HG02623 (cell line): Measurements from ENCODE around the gene DLG2.
"Not testable (repeated sequence)": the region's sequence is repeated elsewhere in the genome, so short reads cannot be mapped to it uniquely, and the experiment has no call there.

Source experiments
- ATAC-seq: cut with Tn5 transposase; IDR thresholded peaks from one replicate; pipeline ENCODE4 v1.9.1; 2021; ENCODE audit warnings: moderate library complexity; ENCODE audit not compliant: unreplicated experiment

DLG2 gene

DNA sequence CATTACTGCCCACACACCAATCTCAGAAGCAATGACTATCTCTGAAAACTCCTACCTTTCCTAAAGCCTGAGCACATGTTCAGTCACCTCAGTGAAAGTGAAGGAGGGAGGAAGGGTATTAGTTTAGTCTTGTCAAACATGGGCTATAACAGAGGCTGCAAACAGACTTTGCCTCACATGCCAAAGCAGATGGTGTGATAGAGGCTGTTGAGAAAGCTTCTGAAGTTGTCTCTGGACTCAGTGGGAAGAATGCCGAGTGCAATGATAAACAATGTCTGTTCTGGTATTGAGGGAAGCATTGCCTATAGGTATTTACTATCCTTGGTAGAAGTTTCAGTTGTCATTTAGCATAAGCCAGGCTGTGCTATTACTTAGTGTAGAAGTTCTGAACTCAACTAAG, 2026.5 kb downstream of the DLG2 start:
- ATAC-seq: no peak

DNA sequence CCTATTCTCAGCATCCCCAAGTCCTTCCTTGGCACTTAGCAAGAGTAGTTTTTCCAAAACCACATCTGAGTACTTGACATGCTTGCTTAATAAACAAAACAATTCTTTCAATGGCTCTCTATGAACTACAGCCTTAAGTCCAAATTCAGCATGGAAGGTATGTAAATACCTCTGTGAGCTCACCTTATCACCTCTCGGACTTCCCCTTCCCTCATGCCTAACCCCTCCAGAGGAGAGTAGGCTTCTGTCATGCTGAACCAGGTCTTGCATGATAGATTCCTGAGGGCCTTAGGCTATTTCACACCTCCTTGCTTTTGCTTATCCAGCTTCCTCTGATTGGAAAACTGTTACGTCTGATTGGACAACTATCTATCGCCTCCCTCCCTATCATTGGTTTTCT, 2028.1 kb downstream of the DLG2 start:
- no peak for ATAC-seq

- ATAC-seq: not testable (repeated sequence)
Measured at GRCh38 chr11:83587797-83588196, 2039.3 kb downstream of the DLG2 start.

- ATAC-seq: peak; percentile 94
Measured at GRCh38 chr11:83583757-83584366, 2043.3 kb downstream of the DLG2 start.

- ATAC-seq: no peak
Measured at GRCh38 chr11:83574519-83574918, 2052.6 kb downstream of the DLG2 start.

- no peak for ATAC-seq
Measured at GRCh38 chr11:83572581-83573496, 2054.3 kb downstream of the DLG2 start.

DNA sequence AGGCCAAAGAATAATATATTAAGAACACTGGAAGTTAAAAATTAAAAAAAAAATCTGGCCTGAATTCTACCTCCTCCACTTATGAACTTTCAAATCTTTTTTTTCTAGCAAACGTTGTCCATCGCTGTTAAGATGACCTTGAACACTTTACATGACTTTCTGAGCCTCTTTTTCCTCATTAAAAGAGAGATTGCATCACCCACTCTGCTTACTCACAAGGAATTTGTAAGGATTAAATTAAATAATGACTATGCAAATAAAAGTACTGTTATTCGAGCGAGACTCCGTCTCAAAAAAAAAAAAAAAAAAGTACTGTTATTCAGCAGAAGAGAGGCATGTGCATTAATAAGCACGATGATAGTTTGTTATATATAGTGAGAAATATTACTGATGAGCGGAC, 2055.8 kb downstream of the DLG2 start:
- no peak for ATAC-seq

DNA sequence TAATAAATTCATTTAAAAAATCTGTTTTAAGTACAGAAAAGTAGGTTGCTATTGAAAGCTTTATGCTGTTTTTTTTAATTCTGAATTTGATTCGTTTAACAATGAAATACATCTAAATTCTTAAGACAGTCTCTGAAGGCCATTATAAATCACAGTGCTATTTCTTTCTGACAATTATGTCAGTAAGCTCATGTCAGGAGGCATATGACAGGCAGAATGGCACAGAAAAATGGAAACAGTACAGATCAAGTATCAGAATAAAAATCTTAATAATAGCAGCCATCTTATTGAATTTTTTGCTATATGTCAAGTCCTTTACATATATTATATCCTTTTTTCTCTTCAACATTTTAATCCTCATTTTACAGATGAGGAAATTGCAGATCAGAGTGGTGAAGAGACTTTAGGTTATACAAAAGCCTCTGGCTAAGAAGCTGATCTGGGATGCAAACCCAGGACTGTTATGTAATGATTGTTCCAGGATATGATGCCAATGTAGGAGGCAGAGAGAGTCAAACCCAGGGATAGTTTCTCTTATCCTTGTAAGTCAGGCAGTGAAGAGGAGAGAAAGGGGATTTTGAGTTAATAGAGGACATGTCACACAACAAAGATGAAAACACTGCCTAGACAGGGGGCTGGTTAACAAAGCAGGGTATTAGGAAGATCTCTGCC, 2057.9 kb downstream of the DLG2 start:
- ATAC-seq: no peak

DNA sequence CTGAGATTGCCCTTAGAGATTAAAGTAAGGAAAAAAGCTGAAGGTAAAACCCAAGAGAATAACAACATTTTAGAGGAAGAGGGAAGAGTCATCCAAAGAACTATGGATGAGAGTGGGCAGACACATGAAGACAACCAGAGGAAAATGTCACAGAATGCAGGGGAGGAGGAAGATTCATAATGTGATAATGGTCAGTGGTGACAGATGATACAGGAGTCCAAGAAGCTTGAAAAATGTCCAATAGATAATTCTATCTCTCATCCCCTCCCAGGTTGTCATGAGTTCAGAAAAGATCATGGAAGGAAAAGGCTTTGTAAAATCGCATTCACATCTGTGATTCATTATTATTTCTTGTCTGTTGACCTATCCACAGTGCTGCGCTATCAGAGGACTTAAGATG, 2058.6 kb downstream of the DLG2 start:
- no peak for ATAC-seq

DNA sequence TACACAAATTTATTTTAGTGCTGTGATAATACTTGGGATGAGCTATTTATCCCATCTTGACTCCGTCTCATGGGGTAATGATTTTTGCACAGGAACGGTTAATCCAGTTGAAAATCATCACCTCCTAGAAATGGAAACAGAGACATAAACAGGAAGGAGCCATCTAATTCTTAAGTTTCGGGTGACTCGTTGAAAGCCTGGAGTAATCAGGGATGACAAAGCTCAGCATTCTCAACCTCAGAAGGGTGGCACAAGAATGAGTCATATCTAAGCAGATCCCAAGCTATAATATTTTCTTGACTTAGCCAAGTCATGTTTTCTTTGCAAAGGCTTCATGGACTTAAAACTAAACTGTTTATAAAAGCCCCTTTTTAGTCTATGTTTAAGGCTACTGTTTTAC, 2060.2 kb downstream of the DLG2 start:
- ATAC-seq: no peak

- ATAC-seq: no peak
Measured at GRCh38 chr11:83564870-83565269, 2062.3 kb downstream of the DLG2 start.

DNA sequence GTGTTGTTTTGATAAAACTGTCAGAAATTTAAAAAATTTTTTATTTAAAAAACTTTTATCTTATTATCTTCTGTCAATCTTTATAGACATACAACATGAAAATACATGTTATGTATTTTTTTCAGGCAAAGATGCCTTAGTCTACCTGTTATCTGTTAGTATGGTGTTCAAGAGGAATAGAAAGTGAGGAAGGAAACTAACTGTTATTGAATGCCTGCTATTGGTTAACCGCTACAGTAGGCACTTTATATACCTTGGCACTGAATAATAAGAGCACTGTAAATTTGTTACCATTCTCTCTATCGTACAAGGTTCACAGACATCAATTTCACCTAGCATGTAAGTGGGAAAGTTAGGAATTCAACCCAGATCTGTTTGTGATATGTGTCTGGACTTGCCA, 2068.9 kb downstream of the DLG2 start:
- ATAC-seq: no peak

- ATAC-seq: no peak
Measured at GRCh38 chr11:83557653-83558052, 2069.5 kb downstream of the DLG2 start.

- ATAC-seq: no peak
Measured at GRCh38 chr11:83554876-83555275, 2072.3 kb downstream of the DLG2 start.

- ATAC-seq: no peak
Measured at GRCh38 chr11:83549984-83550667, 2077.0 kb downstream of the DLG2 start.

DNA sequence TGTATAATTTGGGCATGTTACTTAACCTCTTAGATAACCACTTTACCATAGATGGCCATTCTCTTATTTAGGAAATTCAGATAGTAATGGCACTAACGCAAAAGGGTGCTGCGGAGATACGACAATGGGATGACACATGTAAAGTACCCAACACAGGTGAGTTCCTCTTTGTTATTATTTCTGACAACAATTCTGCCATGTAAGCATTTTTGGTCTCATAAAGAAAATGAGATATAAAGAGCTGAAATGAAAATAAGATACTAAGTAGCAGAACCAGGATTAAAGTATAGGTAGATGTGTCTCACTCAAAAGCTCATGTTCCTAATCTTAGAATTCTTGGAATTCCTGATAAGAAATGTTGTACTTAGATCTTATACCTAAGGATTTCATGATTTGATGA, 2080.8 kb downstream of the DLG2 start:
- no peak for ATAC-seq

DNA sequence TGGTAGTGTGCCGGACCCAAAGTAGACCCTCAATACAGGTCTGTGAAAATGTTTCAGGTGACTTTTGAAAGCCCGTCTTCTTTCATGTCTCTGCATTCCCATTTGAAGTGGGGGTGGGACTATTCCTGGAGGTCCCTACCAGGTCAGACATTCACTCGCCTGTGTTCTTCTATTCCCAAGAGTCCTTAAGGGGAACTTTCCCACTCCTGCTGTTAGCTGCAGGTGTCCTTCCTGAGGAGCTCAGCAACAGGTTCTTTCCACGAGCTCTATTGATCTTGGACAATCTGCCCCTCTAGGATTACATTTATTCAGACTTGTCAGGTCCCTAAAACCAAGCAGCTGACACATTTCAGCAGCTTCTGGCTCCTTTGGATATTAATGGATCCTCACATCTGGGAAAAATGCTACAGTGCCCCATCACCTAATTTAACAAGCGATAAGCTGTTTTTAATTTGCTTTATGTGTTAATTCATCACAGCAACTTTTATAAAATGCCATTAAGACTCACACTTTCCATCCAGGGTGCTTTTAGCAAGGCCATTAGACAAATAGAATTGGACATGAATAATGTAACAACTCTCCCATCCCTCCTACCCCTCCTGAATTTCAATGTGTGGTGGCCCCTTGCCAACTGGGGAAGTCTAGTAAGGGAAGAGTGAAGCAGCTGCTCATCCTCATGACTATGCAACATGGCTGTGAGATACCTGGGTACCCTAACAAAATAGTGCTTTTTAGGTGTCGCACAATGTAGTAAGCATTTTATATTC, 2081.5 kb downstream of the DLG2 start:
- ATAC-seq: no peak

GRCh38 chr11:83544846-83545245, 2082.3 kb downstream of the DLG2 start:
- ATAC-seq: no peak

DNA sequence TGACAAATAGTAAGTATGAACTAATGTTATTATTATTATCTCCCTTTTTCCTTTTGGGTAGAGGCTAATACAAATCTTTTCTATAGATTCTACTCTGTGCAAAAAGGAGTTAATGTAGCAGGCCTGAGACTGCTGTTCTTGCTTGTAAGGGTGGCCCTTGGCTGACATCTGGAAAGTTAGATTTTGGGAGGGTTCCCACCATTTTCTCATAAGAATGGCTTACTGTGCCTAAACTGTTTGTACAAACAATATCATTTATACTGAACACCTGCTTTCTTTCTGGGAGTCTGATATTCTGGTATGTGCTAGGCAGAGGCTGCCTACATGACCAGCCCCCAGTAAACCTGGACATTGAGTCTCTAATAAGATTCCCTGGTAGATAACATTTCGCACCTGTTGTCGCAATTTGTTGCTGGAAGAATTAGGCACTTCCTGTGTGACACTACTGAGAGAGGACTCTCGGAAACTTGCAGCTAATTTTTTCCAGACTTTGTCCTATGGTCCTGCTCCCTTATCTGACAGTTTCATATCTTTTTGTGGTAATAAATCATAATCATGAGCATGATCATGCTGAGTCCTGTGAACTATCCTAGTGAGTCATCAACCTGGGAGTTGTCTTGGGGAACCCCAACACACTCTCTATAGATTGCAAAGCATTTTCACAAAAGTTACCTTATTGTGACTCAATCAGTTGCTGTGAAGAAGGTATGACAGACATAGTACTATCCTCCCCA, 2083.3 kb downstream of the DLG2 start:
- ATAC-seq: no peak

GRCh38 chr11:83542861-83543260, 2084.3 kb downstream of the DLG2 start:
- no peak for ATAC-seq
